GM12873 (cell line): ENCODE results near the gene TRIP10.

ENCODE experiments used
- TF ChIP-seq, protein P1 (sequence below): IDR thresholded peaks from 2 replicates; pipeline ENCODE4 v1.5.1; 2012; ENCODE audit warnings: low read depth, mild to moderate bottlenecking, moderate library complexity, low read length, control low read depth; ENCODE audit not compliant: insufficient read depth; ENCODE audit errors: missing control alignments

TRIP10 gene

GRCh38 chr19:6718111-6718740 lies 21.3 kb upstream of the TRIP10 start:
- TF ChIP-seq, protein P1, sequence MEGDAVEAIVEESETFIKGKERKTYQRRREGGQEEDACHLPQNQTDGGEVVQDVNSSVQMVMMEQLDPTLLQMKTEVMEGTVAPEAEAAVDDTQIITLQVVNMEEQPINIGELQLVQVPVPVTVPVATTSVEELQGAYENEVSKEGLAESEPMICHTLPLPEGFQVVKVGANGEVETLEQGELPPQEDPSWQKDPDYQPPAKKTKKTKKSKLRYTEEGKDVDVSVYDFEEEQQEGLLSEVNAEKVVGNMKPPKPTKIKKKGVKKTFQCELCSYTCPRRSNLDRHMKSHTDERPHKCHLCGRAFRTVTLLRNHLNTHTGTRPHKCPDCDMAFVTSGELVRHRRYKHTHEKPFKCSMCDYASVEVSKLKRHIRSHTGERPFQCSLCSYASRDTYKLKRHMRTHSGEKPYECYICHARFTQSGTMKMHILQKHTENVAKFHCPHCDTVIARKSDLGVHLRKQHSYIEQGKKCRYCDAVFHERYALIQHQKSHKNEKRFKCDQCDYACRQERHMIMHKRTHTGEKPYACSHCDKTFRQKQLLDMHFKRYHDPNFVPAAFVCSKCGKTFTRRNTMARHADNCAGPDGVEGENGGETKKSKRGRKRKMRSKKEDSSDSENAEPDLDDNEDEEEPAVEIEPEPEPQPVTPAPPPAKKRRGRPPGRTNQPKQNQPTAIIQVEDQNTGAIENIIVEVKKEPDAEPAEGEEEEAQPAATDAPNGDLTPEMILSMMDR: no peak

DNA sequence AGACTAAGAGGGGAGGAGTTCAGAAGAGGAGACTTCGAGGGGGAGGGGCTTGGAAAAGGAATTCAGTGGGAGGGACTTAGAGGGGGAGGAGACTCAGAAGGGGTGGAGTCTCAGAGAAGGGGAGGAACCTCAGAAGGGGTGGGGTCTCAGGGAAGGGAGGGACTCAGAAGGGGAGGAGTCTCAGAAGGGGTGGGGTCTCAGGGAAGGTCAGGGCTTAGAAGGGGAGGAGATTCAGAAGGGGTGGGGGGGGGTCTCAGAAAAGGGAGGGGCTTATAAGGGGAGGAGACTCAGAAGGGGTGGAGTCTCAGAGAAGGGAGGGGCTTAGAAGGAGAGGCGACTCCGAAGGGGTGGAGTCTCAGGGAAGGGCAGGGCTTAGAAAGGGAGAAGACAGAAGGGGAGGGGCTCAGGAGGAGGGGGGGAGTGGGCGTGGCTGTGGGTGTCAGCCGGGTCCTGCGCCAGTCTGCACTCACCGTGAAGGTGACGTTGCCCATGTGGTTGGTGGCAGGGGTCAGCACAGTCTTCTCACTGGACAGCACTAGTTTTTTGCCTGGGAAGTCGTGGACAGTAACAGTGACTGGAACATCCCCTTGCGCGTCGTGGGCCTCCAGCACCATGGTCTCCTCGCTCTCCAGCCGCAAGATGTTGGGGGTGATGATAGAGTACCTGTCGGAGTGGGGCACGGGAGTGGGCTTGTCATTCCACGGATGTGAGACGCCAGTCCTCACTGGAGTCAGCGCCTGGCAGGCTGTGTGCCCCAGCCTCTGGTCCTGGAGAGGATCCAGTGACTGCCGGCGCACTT lies 20.5 kb upstream of the TRIP10 start:
- TF ChIP-seq, protein P1: no peak

- TF ChIP-seq, protein P1: no peak
Observed at GRCh38 chr19:6719540-6719861, 20.0 kb upstream of the TRIP10 start.

DNA sequence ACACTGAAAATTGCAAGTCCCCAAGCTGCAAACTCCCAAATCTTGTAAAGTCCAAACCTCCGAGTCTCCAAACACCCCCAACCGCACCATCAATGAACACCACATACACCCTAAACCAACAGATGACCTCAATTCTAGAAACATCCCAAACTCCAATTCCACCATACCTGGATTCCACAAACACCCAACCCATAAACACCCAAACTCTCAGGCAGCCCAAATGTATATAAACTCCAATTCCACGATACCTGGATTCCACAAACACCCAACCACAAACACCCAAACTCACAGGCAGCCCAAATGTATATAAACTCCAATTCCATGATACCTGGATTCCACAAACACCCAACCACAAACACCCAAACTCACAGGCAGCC lies 19.5 kb upstream of the TRIP10 start:
- TF ChIP-seq, protein P1: no peak

DNA sequence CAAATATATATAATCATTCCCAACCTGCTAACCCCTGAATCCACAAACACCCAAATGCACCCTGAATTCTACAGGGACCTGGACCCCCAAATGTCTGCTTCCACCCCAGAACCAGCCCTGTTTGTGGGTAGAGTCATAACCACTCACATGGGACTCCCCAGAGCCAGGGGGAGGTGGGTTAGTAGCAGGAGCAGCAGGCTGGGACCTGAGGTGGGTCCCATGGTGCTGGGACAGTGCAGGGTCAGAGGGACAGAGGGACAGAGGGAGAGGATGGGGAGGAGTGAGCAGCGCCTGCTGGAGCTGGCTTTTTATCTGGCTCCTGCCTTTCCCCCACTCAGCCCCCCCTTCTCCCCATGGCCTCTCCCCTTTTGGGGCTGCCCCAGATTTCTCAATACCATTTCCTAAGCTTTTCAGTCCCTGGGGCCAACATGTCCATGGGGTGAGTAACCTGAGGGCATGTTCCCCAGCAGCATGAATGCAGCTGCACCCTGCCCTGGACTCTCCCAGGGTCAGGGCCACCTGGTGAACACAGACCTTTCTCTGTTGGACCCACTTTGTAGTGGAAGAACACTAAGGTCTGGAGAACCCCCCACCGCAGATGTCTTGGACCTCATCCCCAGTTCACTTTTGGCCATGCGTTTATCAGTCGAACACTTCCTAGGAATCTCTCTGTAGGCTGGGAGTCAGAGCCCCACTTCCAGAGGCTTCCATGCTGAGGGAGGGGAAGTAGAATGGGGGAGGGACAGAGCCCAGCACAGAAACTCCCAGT lies 18.9 kb upstream of the TRIP10 start, which contains the start of gene C3:
TSS of gene C3 (minus strand) at position 282 of the 769 bp plus-strand sequence. CDS start at position 221, 61 bp downstream.
- TF ChIP-seq, protein P1: no peak

DNA sequence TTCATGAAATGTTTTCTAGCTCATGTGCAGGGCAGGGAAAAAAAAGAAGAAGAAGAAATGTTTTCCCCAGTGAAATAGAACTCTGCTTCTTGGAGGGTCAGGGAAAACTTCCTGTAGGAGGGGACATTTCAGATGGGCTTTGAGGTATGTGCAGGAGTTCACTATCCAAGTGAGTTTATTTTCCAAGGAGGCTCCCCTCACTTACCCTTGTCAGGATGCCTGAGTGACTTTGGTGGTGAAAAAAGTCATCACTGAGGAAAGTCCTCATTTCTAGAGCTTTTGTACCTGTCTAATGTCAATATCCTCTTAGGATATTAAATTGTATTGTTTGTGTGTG lies 18.4 kb upstream of the TRIP10 start:
- TF ChIP-seq, protein P1: no peak

DNA sequence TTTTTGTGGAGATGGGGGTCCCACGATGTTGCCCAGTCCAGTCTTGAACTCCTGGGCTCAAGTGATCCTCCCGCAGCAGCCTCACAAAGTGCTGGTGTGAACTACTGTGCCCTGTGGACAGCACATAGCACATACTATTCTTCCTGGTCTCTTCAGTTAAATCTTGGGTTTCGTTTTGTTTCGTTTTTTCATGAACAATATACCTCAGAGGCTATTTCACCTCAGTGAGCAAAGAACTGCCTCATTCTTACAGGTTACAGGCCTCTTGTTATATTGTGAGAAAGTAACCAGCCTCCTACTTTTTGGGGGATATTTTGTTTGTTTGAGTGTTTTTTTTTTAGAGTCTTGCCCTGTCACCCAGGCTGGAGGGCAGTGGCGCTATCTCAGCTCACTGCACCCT lies 17.7 kb upstream of the TRIP10 start:
- TF ChIP-seq, protein P1: no peak
